ENCODE results near the gene ATXN7L1. TPM values are rescaled to one million over a fixed set of nuclear protein-coding genes. Genes with fewer than 3 reads are reported as not detected.
"Not testable (repeated sequence)": the region's sequence is repeated elsewhere in the genome, so short reads cannot be mapped to it uniquely, and the experiment has no call there.

The ATXN7L1 gene
- polyA plus RNA-seq, 1 experiment = 5.5 TPM

GRCh38 chr7:105713488-105714465 is 162.6 kb downstream of the ATXN7L1 start:
- ChIA-PET CTCF (interaction anchor here (0.7 to 1.1 kb wide), 2 partner anchors 52 to 56 kb away, joined by 3 to 5 read pairs; no protein-coding TSS in a partner anchor), POLR2A (no interaction called here)
- TF ChIP-seq CTCF (IDR thresholded peaks at IDR 0.05; ENCODE audit: low read depth, low read length) = no peak
- no peak for DNase-seq (ENCODE audit: low read depth, low spot score)
- Histone ChIP-seq H3K27ac (ENCODE audit: low read depth, low read length) (no peak overlapping the region), H3K27me3 (ENCODE audit: control insufficient read depth, insufficient read depth, low read length) (no peaks in the 10 kb centered on the region), H3K4me3 (ENCODE audit: low read depth, low read length) (no peak overlapping the region), H3K9me3 (ENCODE audit: control insufficient read depth, insufficient read depth, low read length) (peaks cover 17% of the 10 kb centered on the region)

- ChIA-PET POLR2A (no interaction called here), CTCF (no interaction called here)
- H3K27me3 ChIP-seq (ENCODE audit: control insufficient read depth, insufficient read depth, low read length) = no peaks in the 10 kb centered on the region
- H3K27ac ChIP-seq (ENCODE audit: low read depth, low read length) = no peak overlapping the region
- TF ChIP-seq CTCF (IDR thresholded peaks at IDR 0.05; ENCODE audit: low read depth, low read length) = no peak
- DNase-seq (ENCODE audit: low read depth, low spot score) = no peak
- H3K4me3 ChIP-seq (ENCODE audit: low read depth, low read length) = no peak overlapping the region
- H3K9me3 ChIP-seq (ENCODE audit: control insufficient read depth, insufficient read depth, low read length) = peaks cover 17% of the 10 kb centered on the region
Measured at GRCh38 chr7:105712877-105713276, 163.5 kb downstream of the ATXN7L1 start.

- Histone ChIP-seq H3K4me3 (ENCODE audit: low read depth, low read length) (no peak overlapping the region), H3K9me3 (ENCODE audit: control insufficient read depth, insufficient read depth, low read length) (peaks cover 17% of the 10 kb centered on the region), H3K27ac (ENCODE audit: low read depth, low read length) (no peak overlapping the region), H3K27me3 (ENCODE audit: control insufficient read depth, insufficient read depth, low read length) (no peaks in the 10 kb centered on the region)
- no peak for TF ChIP-seq CTCF (IDR thresholded peaks at IDR 0.05; ENCODE audit: low read depth, low read length)
- ChIA-PET CTCF (no interaction called here), POLR2A (no interaction called here)
- no peak for DNase-seq (ENCODE audit: low read depth, low spot score)
Measured at GRCh38 chr7:105711726-105712402, 164.5 kb downstream of the ATXN7L1 start.

GRCh38 chr7:105710720-105711119 is 165.7 kb downstream of the ATXN7L1 start:
- H3K4me3 ChIP-seq (ENCODE audit: low read depth, low read length); POLR2A ChIA-PET; H3K27ac ChIP-seq (ENCODE audit: low read depth, low read length); H3K27me3 ChIP-seq (ENCODE audit: control insufficient read depth, insufficient read depth, low read length); CTCF ChIA-PET; DNase-seq (ENCODE audit: low read depth, low spot score): not testable (repeated sequence)
- H3K9me3 ChIP-seq (ENCODE audit: control insufficient read depth, insufficient read depth, low read length) = peaks cover 17% of the 10 kb centered on the region

- TF ChIP-seq CTCF (IDR thresholded peaks at IDR 0.05; ENCODE audit: low read depth, low read length) = no peak
- no peaks in the 10 kb centered on the region for H3K27me3 ChIP-seq (ENCODE audit: control insufficient read depth, insufficient read depth, low read length)
- CTCF ChIA-PET = no interaction called here
- H3K4me3 ChIP-seq (ENCODE audit: low read depth, low read length) = no peak overlapping the region
- DNase-seq (ENCODE audit: low read depth, low spot score) = no peak
- peaks cover 17% of the 10 kb centered on the region for H3K9me3 ChIP-seq (ENCODE audit: control insufficient read depth, insufficient read depth, low read length)
- no peak overlapping the region for H3K27ac ChIP-seq (ENCODE audit: low read depth, low read length)
- POLR2A ChIA-PET = no interaction called here
Measured at GRCh38 chr7:105708763-105709080, 167.7 kb downstream of the ATXN7L1 start.
